ENCODE data around the gene CSNK1A1. TPM values are rescaled to one million over a fixed set of nuclear protein-coding genes. Genes with fewer than 3 reads are reported as not detected.
A peak's percentile ranks its signal among the peaks of the same experiment; 100 is the strongest.
"Not testable (repeated sequence)": the region's sequence is repeated elsewhere in the genome, so short reads cannot be mapped to it uniquely, and the experiment has no call there.

CSNK1A1 gene
- 100 to 1,000 TPM; 157 to 252 (median 215) TPM for total RNA-seq

GRCh38 chr5:149551227-149552037 is at the start of gene CSNK1A1:
Gene CSNK1A1, minus strand, starts transcription at chr5:149551439. Its CDS starts 475 bp downstream, at chr5:149550964.
- Histone ChIP-seq H3K4me3 (peak within 1 kb of the TSS; percentile 85 to 99 (median 96)), H3K27me3 (no peaks in the 10 kb centered on the region), H3K36me3 (peaks cover 0 to 10% of the 10 kb centered on the region in 2 donors), H3K27ac (peak within 1 kb of the TSS; percentile 99 to 100 (median 99)), H3K4me1 (peaks cover 34 to 37% of the 10 kb centered on the region in 2 donors), H3K9me3 (no peaks in the 10 kb centered on the region)
- intact Hi-C loops (cut with DNase I; ENCODE audit: low total_unique reads), result loop anchor here (1.0 to 10.0 kb wide), 5 partner anchors 39 to 397 kb away; partner anchors contain the start of gene AFAP1L1
- peak; percentile 84 to 86 for ATAC-seq
- in situ Hi-C loops (cut with MboI; ENCODE audit: low sequenced_read_pairs in 4 of 4), result loop anchor here in 3 of 4 donors (5.0 to 25.0 kb wide), 4 partner anchors 94 to 414 kb away; partner anchors contain the start of gene ABLIM3 (in 1 of the 3)
- peak; percentile 96 to 98 for DNase-seq
- peak; percentile 98 for TF ChIP-seq POLR2A (IDR thresholded peaks at IDR 0.05)
- peak; percentile 81 to 97 (median 92) for TF ChIP-seq CTCF (IDR thresholded peaks at IDR 0.05 in 4 of 5, conservative IDR thresholded peaks at IDR 0.05 in 1 of 5)

- in situ Hi-C loops (cut with MboI; ENCODE audit: low sequenced_read_pairs in 4 of 4), result no loop called here
- peak overlapping the region in 1 of 4 donors; percentile 26 for H3K27ac ChIP-seq
- no peak for DNase-seq
- H3K36me3 ChIP-seq, result peaks cover 0 to 11% of the 10 kb centered on the region in 2 donors
- no peaks in the 10 kb centered on the region for H3K9me3 ChIP-seq
- H3K27me3 ChIP-seq, result no peaks in the 10 kb centered on the region
- no peak for TF ChIP-seq CTCF (IDR thresholded peaks at IDR 0.05 in 4 of 5, conservative IDR thresholded peaks at IDR 0.05 in 1 of 5)
- no peak for TF ChIP-seq POLR2A (IDR thresholded peaks at IDR 0.05)
- peaks cover 7 to 52% of the 10 kb centered on the region in 2 donors for H3K4me1 ChIP-seq
- no peak overlapping the region for H3K4me3 ChIP-seq
- intact Hi-C loops (cut with DNase I; ENCODE audit: low total_unique reads), result no loop called here
- no peak for ATAC-seq
Measured at GRCh38 chr5:149600932-149601331, 49.7 kb upstream of the CSNK1A1 start.

GRCh38 chr5:149599375-149599774 is 48.1 kb upstream of the CSNK1A1 start:
- TF ChIP-seq POLR2A (IDR thresholded peaks at IDR 0.05), result no peak
- no peak for TF ChIP-seq CTCF (IDR thresholded peaks at IDR 0.05 in 4 of 5, conservative IDR thresholded peaks at IDR 0.05 in 1 of 5)
- H3K4me3 ChIP-seq, result no peak overlapping the region
- H3K4me1 ChIP-seq, result peaks cover 0 to 42% of the 10 kb centered on the region in 2 donors
- ATAC-seq, result peak; percentile 60 to 80
- H3K27ac ChIP-seq, result peak overlapping the region in 3 of 4 donors; percentile 16 to 57 (median 36)
- peaks cover 0 to 11% of the 10 kb centered on the region in 2 donors for H3K36me3 ChIP-seq
- peak in 1 of 2 donors; percentile 54 for DNase-seq
- in situ Hi-C loops (cut with MboI; ENCODE audit: low sequenced_read_pairs in 4 of 4), result loop anchor here in 1 of 4 donors (25.0 kb wide), 1 partner anchor 437 kb away; no protein-coding TSS in a partner anchor
- intact Hi-C loops (cut with DNase I; ENCODE audit: low total_unique reads), result no loop called here
- H3K27me3 ChIP-seq, result no peaks in the 10 kb centered on the region
- H3K9me3 ChIP-seq, result no peaks in the 10 kb centered on the region

GRCh38 chr5:149598966-149599365 is 47.7 kb upstream of the CSNK1A1 start:
- H3K36me3 ChIP-seq, result peaks cover 0 to 11% of the 10 kb centered on the region in 2 donors
- peaks cover 0 to 42% of the 10 kb centered on the region in 2 donors for H3K4me1 ChIP-seq
- H3K4me3 ChIP-seq, result no peak overlapping the region
- no peak for TF ChIP-seq POLR2A (IDR thresholded peaks at IDR 0.05)
- no peak for TF ChIP-seq CTCF (IDR thresholded peaks at IDR 0.05 in 4 of 5, conservative IDR thresholded peaks at IDR 0.05 in 1 of 5)
- in situ Hi-C loops (cut with MboI; ENCODE audit: low sequenced_read_pairs in 4 of 4), result loop anchor here in 1 of 4 donors (25.0 kb wide), 1 partner anchor 437 kb away; no protein-coding TSS in a partner anchor
- peak overlapping the region in 3 of 4 donors; percentile 16 to 57 (median 36) for H3K27ac ChIP-seq
- DNase-seq, result no peak
- H3K9me3 ChIP-seq, result no peaks in the 10 kb centered on the region
- H3K27me3 ChIP-seq, result no peaks in the 10 kb centered on the region
- intact Hi-C loops (cut with DNase I; ENCODE audit: low total_unique reads), result no loop called here
- no peak for ATAC-seq

GRCh38 chr5:149598234-149598633 is 47.0 kb upstream of the CSNK1A1 start:
- DNase-seq; H3K4me3 ChIP-seq; H3K27ac ChIP-seq; ATAC-seq; intact Hi-C loops (cut with DNase I; ENCODE audit: low total_unique reads); H3K9me3 ChIP-seq; H3K27me3 ChIP-seq: not testable (repeated sequence)
- H3K36me3 ChIP-seq, result peaks cover 0 to 11% of the 10 kb centered on the region in 2 donors
- peaks cover 0 to 38% of the 10 kb centered on the region in 2 donors for H3K4me1 ChIP-seq
- in situ Hi-C loops (cut with MboI; ENCODE audit: low sequenced_read_pairs in 4 of 4), result loop anchor here in 1 of 4 donors (25.0 kb wide), 1 partner anchor 436 kb away; no protein-coding TSS in a partner anchor
